Vagina (tissue), 2 donors: ENCODE measurements around the gene CUTC.

ENCODE experiments used
- CTCF ChIP-seq, 3 experiments: fragments of 450-650 bp in 2 of 3; fragments of 200-600 bp in 1 of 3; sonication (generic) in 1 of 3; IDR thresholded peaks; one replicate each; pipeline ENCODE4 v1.5.1; 2017 to 2019; ENCODE audit warnings: antibody characterized with exemption in 3 of 3, mild to moderate bottlenecking in 2 of 3, moderate library complexity in 2 of 3
- POLR2A ChIP-seq, 2 donors: fragments of 450-650 bp; IDR thresholded peaks; one replicate each; pipeline ENCODE4 v1.6.1; 2017; ENCODE audit warnings: antibody characterized with exemption in 2 of 2, mild to moderate bottlenecking in 2 of 2, moderate library complexity in 2 of 2
- POLR2AphosphoS5 ChIP-seq, 2 donors: sonication (generic); formaldehyde crosslinking; IDR thresholded peaks; one replicate each; pipeline ENCODE4 v1.9.0; 2017; ENCODE audit warnings: antibody characterized with exemption in 2 of 2, mild to moderate bottlenecking in 2 of 2, low read depth in 1 of 2; ENCODE audit not compliant: insufficient read depth in 1 of 2

- no peak for TF ChIP-seq CTCF (IDR thresholded peaks at IDR 0.05)
- TF ChIP-seq POLR2A (IDR thresholded peaks at IDR 0.05), result no peak
- TF ChIP-seq POLR2AphosphoS5 (IDR thresholded peaks at IDR 0.05; ENCODE audit: insufficient read depth in 1 of 2, low read depth in 1 of 2), result no peak
Measured at GRCh38 chr10:99698504-99699080, 33.4 kb upstream of the CUTC start.
